Epithelial cell of esophagus (primary cell): ENCODE measurements around the gene ENTPD3.

Experiments used
- DNase-seq: peaks from one replicate; pipeline ENCODE4 v3.0.0; 2010; ENCODE audit warnings: low read depth
- H3K4me3 ChIP-seq: 2 replicates; pipeline ENCODE4 v1.5.1; 2011; ENCODE audit warnings: mild to moderate bottlenecking, low read length, control low read depth
- CTCF ChIP-seq: IDR thresholded peaks from 2 replicates; pipeline ENCODE4 v1.5.1; 2011; ENCODE audit warnings: low read depth, mild to moderate bottlenecking, low read length, control low read depth, inconsistent platforms; ENCODE audit not compliant: insufficient read depth; ENCODE audit errors: missing control alignments

Gene ENTPD3

GRCh38 chr3:40358454-40358853 is 28.5 kb upstream of the ENTPD3 start:
- no peak for TF ChIP-seq CTCF
- DNase-seq = no peak
- no peak overlapping the region for H3K4me3 ChIP-seq

DNA sequence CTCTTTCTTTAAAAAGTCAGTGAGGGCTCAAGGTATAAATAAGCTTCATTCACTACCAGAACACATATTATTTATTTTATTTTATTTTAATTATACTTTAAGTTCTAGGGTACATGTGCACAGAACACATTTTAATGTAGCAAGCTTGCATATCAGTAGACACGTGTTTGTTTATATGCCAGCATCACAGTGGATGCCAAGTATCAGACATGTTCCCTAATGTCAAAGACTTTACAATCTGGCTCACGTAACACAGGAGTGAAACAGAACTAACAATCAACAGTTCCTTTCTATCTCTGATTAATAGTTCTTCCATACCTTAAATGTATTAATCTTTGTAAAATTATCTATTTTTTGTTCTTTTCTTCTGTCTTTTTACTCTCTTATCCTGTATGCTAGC is 23.3 kb upstream of the ENTPD3 start:
- no peak for DNase-seq
- no peak overlapping the region for H3K4me3 ChIP-seq

GRCh38 chr3:40366203-40367162 is 20.5 kb upstream of the ENTPD3 start:
- peak; percentile 91 for DNase-seq
- no peak for TF ChIP-seq CTCF

More for the DNA sequence above, 23.3 kb upstream of the ENTPD3 start:
- TF ChIP-seq CTCF = no peak

DNA sequence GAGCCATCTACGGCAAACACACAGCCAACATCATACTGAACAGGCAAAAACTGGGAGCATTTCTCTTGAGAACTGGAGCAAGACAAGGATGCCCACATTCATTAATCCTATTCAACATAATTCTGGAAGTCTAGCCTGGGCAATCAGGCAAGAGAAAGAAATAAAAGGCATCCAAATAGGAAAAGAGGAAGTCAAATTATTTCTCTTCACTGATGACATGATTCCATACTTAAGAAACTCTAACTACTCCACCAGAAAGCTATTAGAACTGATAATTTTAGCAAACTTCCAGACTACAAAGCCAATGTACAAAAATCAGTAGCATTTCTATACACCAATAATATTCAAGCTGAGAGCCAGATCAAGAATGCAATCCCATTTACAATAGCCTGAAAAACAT is 17.3 kb upstream of the ENTPD3 start:
- DNase-seq = no peak
- no peak overlapping the region for H3K4me3 ChIP-seq
- no peak for TF ChIP-seq CTCF

More at GRCh38 chr3:40366203-40367162, 20.5 kb upstream of the ENTPD3 start:
- no peak overlapping the region for H3K4me3 ChIP-seq

- no peak for TF ChIP-seq CTCF
- H3K4me3 ChIP-seq = no peak overlapping the region
- DNase-seq = no peak
Observed at GRCh38 chr3:40377822-40378221, 9.2 kb upstream of the ENTPD3 start.

- no peak for TF ChIP-seq CTCF
- no peak for DNase-seq
- no peak overlapping the region for H3K4me3 ChIP-seq
Observed at GRCh38 chr3:40379674-40380306, 7.2 kb upstream of the ENTPD3 start.
